RWPE2 (cell line): Measurements from ENCODE around the gene FAM8A1.

Experiments used
- ATAC-seq: fragments of 200-7000 bp; cut with Tn5 transposase; 3 replicates; pipeline ENCODE4 v1.9.1; 2021; ENCODE audit warnings: low read depth
- DNase-seq: peaks from one replicate; pipeline ENCODE4 v3.0.0-alpha.2; 2020; ENCODE audit warnings: low spot score
- H3K27ac ChIP-seq: fragments of 450-650 bp; 2 replicates; pipeline ENCODE4 v1.5.1; 2017; ENCODE audit warnings: mild to moderate bottlenecking; ENCODE audit not compliant: poor library complexity, severe bottlenecking
- H3K27me3 ChIP-seq: fragments of 250-450 bp; sonication (Bioruptor Pico); 2 replicates; pipeline ENCODE4 v1.5.1; 2021; ENCODE audit warnings: mild to moderate bottlenecking, moderate library complexity; ENCODE audit not compliant: insufficient read depth, poor library complexity, severe bottlenecking
- H3K36me3 ChIP-seq: fragments of 250-450 bp; sonication (Bioruptor Pico); 2 replicates; pipeline ENCODE4 v1.5.1; 2020; ENCODE audit warnings: low read depth, mild to moderate bottlenecking, moderate library complexity
- H3K4me1 ChIP-seq: fragments of 250-450 bp; sonication (Bioruptor Pico); 2 replicates; pipeline ENCODE4 v1.5.1; 2021; ENCODE audit warnings: mild to moderate bottlenecking, moderate library complexity; ENCODE audit not compliant: insufficient read depth, poor library complexity, severe bottlenecking
- H3K4me3 ChIP-seq: fragments of 250-450 bp; sonication (Bioruptor Pico); 2 replicates; pipeline ENCODE4 v1.5.1; 2021; ENCODE audit warnings: mild to moderate bottlenecking, moderate library complexity; ENCODE audit not compliant: severe bottlenecking
- H3K9me3 ChIP-seq: fragments of 250-450 bp; sonication (Bioruptor Pico); 2 replicates; pipeline ENCODE4 v1.5.1; 2021; ENCODE audit warnings: mild to moderate bottlenecking, moderate library complexity; ENCODE audit not compliant: severe bottlenecking
- TF ChIP-seq, protein P1 (sequence below): fragments of 450-650 bp; IDR thresholded peaks from one replicate; pipeline ENCODE4 v1.5.1; 2017; ENCODE audit warnings: mild to moderate bottlenecking, moderate library complexity; ENCODE audit not compliant: poor library complexity, severe bottlenecking

The FAM8A1 gene

DNA sequence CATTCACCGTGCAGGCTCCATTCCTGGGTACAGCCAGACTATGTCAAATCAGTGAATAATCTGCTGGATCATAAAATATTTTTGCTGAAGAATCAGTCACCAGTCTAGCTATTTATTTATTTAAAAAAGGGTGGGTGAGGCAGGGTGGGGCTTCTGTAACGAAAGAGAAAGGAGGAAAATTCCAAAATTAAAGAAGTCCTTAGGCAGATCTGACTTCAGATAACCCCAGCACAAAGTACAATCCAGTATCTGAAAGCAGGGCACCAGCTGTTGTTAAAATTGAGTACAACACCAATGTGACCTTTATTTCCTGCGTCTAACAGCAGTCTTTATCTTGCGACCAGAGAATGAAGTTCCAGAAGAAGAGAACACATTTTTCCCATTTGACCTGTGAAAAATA, 15.7 kb downstream of the FAM8A1 start:
- Histone ChIP-seq H3K27me3 (no peaks in the 10 kb centered on the region), H3K4me3 (no peak overlapping the region), H3K27ac (no peak overlapping the region), H3K4me1 (no peaks in the 10 kb centered on the region), H3K36me3 (peaks cover 58% of the 10 kb centered on the region), H3K9me3 (no peaks in the 10 kb centered on the region)
- TF ChIP-seq, protein P1, sequence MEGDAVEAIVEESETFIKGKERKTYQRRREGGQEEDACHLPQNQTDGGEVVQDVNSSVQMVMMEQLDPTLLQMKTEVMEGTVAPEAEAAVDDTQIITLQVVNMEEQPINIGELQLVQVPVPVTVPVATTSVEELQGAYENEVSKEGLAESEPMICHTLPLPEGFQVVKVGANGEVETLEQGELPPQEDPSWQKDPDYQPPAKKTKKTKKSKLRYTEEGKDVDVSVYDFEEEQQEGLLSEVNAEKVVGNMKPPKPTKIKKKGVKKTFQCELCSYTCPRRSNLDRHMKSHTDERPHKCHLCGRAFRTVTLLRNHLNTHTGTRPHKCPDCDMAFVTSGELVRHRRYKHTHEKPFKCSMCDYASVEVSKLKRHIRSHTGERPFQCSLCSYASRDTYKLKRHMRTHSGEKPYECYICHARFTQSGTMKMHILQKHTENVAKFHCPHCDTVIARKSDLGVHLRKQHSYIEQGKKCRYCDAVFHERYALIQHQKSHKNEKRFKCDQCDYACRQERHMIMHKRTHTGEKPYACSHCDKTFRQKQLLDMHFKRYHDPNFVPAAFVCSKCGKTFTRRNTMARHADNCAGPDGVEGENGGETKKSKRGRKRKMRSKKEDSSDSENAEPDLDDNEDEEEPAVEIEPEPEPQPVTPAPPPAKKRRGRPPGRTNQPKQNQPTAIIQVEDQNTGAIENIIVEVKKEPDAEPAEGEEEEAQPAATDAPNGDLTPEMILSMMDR: no peak
- no peak for ATAC-seq
- DNase-seq: no peak

DNA sequence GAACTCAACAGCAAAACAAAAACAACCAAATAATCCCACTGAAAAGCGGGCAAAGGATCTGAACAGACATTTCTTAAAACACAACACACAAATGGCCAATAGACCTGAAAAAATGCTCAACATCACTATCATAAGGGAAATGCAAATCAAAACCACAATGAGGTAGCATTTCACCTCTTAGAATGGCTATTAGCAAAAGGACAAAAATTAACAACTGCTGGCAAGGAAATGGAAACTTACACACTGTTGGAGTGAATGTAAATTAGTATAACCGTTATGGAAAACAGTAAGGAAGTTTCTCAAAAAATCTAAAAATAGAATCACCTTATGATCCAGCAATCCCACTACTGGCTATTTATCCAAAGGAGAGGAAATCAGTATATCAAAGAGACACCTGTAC, 20.9 kb downstream of the FAM8A1 start:
- Histone ChIP-seq H3K36me3 (peaks cover 93% of the 10 kb centered on the region), H3K27ac (no peak overlapping the region), H3K4me3 (no peak overlapping the region), H3K4me1 (no peaks in the 10 kb centered on the region), H3K27me3 (no peaks in the 10 kb centered on the region), H3K9me3 (no peaks in the 10 kb centered on the region)
- TF ChIP-seq, protein P1: no peak
- ATAC-seq (no peak), DNase-seq (no peak)

DNA sequence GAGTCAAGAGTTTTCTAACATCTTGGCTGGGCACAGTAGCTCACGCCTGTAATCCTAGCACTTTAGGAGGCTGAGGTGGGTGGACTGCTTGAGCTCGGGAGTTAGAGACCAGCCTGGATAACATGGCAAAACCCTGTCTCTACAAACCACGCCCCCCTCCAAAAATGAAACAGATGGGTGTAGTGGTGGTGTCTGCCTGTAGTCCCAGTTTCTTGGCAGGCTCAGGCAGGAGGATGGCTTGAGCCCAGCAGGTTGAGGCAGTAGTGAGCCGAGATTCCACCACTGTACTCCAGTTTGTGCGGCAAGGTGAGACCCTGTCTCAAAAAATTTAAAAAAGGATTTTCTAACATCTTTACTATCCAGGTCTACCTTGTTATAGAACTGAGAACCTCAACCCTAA, 22.0 kb downstream of the FAM8A1 start:
- no peak for DNase-seq
- Histone ChIP-seq H3K36me3 (peaks cover 93% of the 10 kb centered on the region), H3K9me3 (no peaks in the 10 kb centered on the region), H3K27ac (no peak overlapping the region), H3K4me1 (no peaks in the 10 kb centered on the region), H3K4me3 (no peak overlapping the region), H3K27me3 (no peaks in the 10 kb centered on the region)
- no peak for ATAC-seq
- TF ChIP-seq, protein P1: no peak

DNA sequence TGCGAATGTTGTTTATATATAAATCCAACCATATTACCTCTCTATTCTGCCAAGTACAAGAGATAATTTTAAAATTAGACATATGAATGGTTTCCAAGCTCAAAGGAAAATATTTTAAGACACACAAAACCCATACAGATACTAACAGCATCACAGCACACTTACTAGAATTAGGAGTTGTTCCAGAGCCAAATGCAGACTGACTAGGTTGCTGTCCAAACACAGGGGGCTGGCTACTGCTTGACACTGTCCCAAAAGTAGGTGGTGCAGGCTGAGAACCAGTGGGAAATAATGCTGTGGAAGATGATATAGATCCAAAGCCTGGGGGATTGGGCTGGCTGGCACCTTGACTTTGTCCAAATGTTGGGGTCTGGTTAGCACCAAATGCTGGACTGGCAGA, 24.3 kb downstream of the FAM8A1 start:
- TF ChIP-seq, protein P1: no peak
- ATAC-seq (no peak), DNase-seq (no peak)
- Histone ChIP-seq H3K27ac (no peak overlapping the region), H3K4me1 (no peaks in the 10 kb centered on the region), H3K9me3 (no peaks in the 10 kb centered on the region), H3K36me3 (peaks cover 93% of the 10 kb centered on the region), H3K4me3 (no peak overlapping the region), H3K27me3 (no peaks in the 10 kb centered on the region)

DNA sequence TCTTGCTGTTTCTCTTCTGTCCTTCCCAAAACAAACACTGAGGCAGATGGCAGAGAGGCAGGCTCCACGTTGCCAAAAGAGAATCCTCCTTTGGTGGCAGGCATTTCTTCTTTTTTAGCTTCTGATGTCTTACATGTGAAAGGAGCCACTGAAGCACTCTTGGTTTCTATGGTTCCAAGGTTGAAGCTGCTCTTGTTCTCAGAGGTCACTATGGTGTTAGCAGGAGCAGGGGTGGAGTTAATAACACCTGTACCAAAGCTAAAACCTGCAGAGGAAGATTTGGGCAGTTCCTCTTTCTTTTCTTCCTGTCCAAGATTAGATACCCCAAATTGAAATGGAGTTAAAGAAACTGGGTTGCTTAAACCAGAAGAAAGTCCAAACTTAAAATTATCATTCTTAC, 28.8 kb downstream of the FAM8A1 start:
- Histone ChIP-seq H3K36me3 (peaks cover 92% of the 10 kb centered on the region), H3K27me3 (no peaks in the 10 kb centered on the region), H3K27ac (no peak overlapping the region), H3K9me3 (no peaks in the 10 kb centered on the region), H3K4me1 (no peaks in the 10 kb centered on the region), H3K4me3 (no peak overlapping the region)
- no peak for DNase-seq
- no peak for ATAC-seq
- TF ChIP-seq, protein P1: no peak
